GM23248 (cell line): ENCODE data around the gene CUX1. TPM values are rescaled to one million over a fixed set of nuclear protein-coding genes. Genes with fewer than 3 reads are reported as not detected.

Source experiments
- DNase-seq: peaks from one replicate; pipeline ENCODE4 v3.0.0-alpha.2; 2015
- H2AFZ ChIP-seq: fragments of 200-600 bp; sonication (generic); 2 replicates; pipeline ENCODE4 v1.6.1; 2016; ENCODE audit warnings: antibody characterized with exemption
- H3F3A ChIP-seq: fragments of 200-600 bp; sonication (generic); 2 replicates; pipeline ENCODE4 v1.6.1; 2016; ENCODE audit warnings: mild to moderate bottlenecking, antibody characterized with exemption, mixed run types; ENCODE audit not compliant: insufficient read depth
- H3K27ac ChIP-seq: fragments of 200-600 bp; sonication (generic); 2 replicates; pipeline ENCODE4 v1.5.1; 2016; ENCODE audit warnings: mild to moderate bottlenecking
- H3K27me3 ChIP-seq: fragments of 200-600 bp; sonication (generic); replicated peaks from 2 replicates; pipeline ENCODE4 v1.6.1; 2016; ENCODE audit warnings: mild to moderate bottlenecking; ENCODE audit not compliant: insufficient read depth
- H3K36me3 ChIP-seq: fragments of 200-600 bp; sonication (generic); 2 replicates; pipeline ENCODE4 v1.6.1; 2016; ENCODE audit warnings: low read depth, mild to moderate bottlenecking
- H3K4me1 ChIP-seq: fragments of 200-600 bp; sonication (generic); 2 replicates; pipeline ENCODE4 v1.6.1; 2016; ENCODE audit warnings: mild to moderate bottlenecking; ENCODE audit not compliant: insufficient read depth
- H3K4me2 ChIP-seq: fragments of 200-600 bp; sonication (generic); one replicate; pipeline ENCODE4 v1.6.1; 2016; ENCODE audit warnings: mild to moderate bottlenecking; ENCODE audit not compliant: unreplicated experiment
- H3K4me3 ChIP-seq: fragments of 200-600 bp; sonication (generic); 2 replicates; pipeline ENCODE4 v1.5.1; 2016; ENCODE audit warnings: mild to moderate bottlenecking
- H3K79me2 ChIP-seq: fragments of 200-600 bp; sonication (generic); 2 replicates; pipeline ENCODE4 v1.6.1; 2016; ENCODE audit warnings: mild to moderate bottlenecking; ENCODE audit not compliant: insufficient read depth
- H3K9ac ChIP-seq: fragments of 200-600 bp; sonication (generic); 2 replicates; pipeline ENCODE4 v1.6.1; 2016; ENCODE audit warnings: mild to moderate bottlenecking
- H3K9me2 ChIP-seq: fragments of 200-600 bp; sonication (generic); 2 replicates; pipeline ENCODE4 v1.6.1; 2016; ENCODE audit warnings: mixed run types, mild to moderate bottlenecking, moderate library complexity; ENCODE audit not compliant: insufficient read depth
- H3K9me3 ChIP-seq: fragments of 200-600 bp; sonication (generic); one replicate; pipeline ENCODE4 v1.6.1; 2017; ENCODE audit warnings: low read depth
- H4K20me1 ChIP-seq: fragments of 200-600 bp; sonication (generic); 2 replicates; pipeline ENCODE4 v1.6.0; 2016; ENCODE audit not compliant: insufficient read depth
- EZH2 ChIP-seq: fragments of 200-600 bp; sonication (generic); IDR thresholded peaks from 2 replicates; pipeline ENCODE4 v1.6.1; 2018; ENCODE audit warnings: antibody characterized with exemption, mild to moderate bottlenecking; ENCODE audit not compliant: insufficient read depth, poor library complexity, severe bottlenecking
- EZH2phosphoT487 ChIP-seq: fragments of 200-600 bp; sonication (generic); IDR thresholded peaks from 2 replicates; pipeline ENCODE4 v1.6.1; 2018; ENCODE audit warnings: antibody characterized with exemption, moderate library complexity, mild to moderate bottlenecking, low read depth; ENCODE audit not compliant: insufficient read depth
- whole genome bisulfite sequencing, 2 experiments: methylation state at CpG; one replicate each; pipeline ENCODE4 v1.1.6; 2015 to 2017; ENCODE audit warnings: low lambda C conversion rate in 2 of 2, low coverage in 1 of 2; ENCODE audit errors: missing lambda C conversion rate in 2 of 2; 5-methylcytosine and 5-hydroxymethylcytosine counted together
- in situ Hi-C: fragments of 300-500 bp; cut with MboI; formaldehyde crosslinking; loops from 2 replicates; pipeline ENCODE4 v1.15.0; 2020
- polyA plus RNA-seq: library from polyadenylated mRNA; unstranded; fragments of >200 nt; fragmentation: Nextera tagmentation; extraction: Ambion mirVana; gene quantifications from 2 replicates; pipeline ENCODE4 v1.2.1, GENCODE V29; 2016
- total RNA-seq: library from RNA; depleted of rRNA; stranded (reverse); fragments of >200 nt; shearing (Covaris generic); gene quantifications from 2 replicates; pipeline ENCODE4 v1.2.3, GENCODE V29; 2014; rRNA removed

CUX1 gene
- 34.9 and 42.0 TPM in 2 replicates for total RNA-seq
- 30.2 and 34.1 TPM in 2 replicates for polyA plus RNA-seq

- peaks cover 51% of the 10 kb centered on the region for H3K79me2 ChIP-seq
- H3K27ac ChIP-seq: no peak within 1 kb of the TSS
- peak within 1 kb of the TSS; percentile 51 for H2AFZ ChIP-seq
Observed at GRCh38 chr7:101817471-101818286, at the start of gene CUX1. Gene CUX1 (plus strand): TSS chr7:101817626. CDS start chr7:101817640, 14 bp downstream.

GRCh38 chr7:101768280-101768679 is 49.1 kb upstream of the CUX1 start:
- H3K4me3 ChIP-seq: no peak overlapping the region
- in situ Hi-C loops: no loop called here
- 54 to 67% methylated on average over 7 of the region's 7 CpGs for WGBS, 2 experiments

More at GRCh38 chr7:101817471-101818286, at the start of gene CUX1:
- Histone ChIP-seq H3K4me1 (peaks cover 7% of the 10 kb centered on the region; the same call in 1 of the 2 replicates), H3F3A (peaks cover 17% of the 10 kb centered on the region), H3K9ac (peak within 1 kb of the TSS; percentile 77), H3K27me3 (no peaks in the 10 kb centered on the region), H3K36me3 (no peaks in the 10 kb centered on the region), H3K9me2 (no peaks in the 10 kb centered on the region), H3K4me3 (peak within 1 kb of the TSS; percentile 71), H3K4me2 (peak within 1 kb of the TSS; percentile 55), H4K20me1 (no peaks in the 10 kb centered on the region), H3K9me3 (no peaks in the 10 kb centered on the region)
- in situ Hi-C loops: loop anchor here (10.0 kb wide), 1 partner anchor 417 kb away; no protein-coding TSS in a partner anchor
- TF ChIP-seq EZH2phosphoT487 (no peak), EZH2 (no peak)
- DNase-seq: peak; percentile 26
- WGBS, 2 experiments: 50 to 58% methylated on average over 25 to 32 of the region's 49 CpGs

GRCh38 chr7:101770466-101770865 is 47.0 kb upstream of the CUX1 start:
- H4K20me1 ChIP-seq: no peaks in the 10 kb centered on the region

More at GRCh38 chr7:101768280-101768679, 49.1 kb upstream of the CUX1 start:
- no peaks in the 10 kb centered on the region for H3K4me1 ChIP-seq
- no peaks in the 10 kb centered on the region for H3K9me2 ChIP-seq
- no peak for DNase-seq
- H3K9ac ChIP-seq: no peak overlapping the region
- H3K9me3 ChIP-seq: no peaks in the 10 kb centered on the region
- H3K79me2 ChIP-seq: no peaks in the 10 kb centered on the region
- no peak overlapping the region for H3K27ac ChIP-seq
- H2AFZ ChIP-seq: no peak overlapping the region
- H4K20me1 ChIP-seq: no peaks in the 10 kb centered on the region
- no peak overlapping the region for H3K4me2 ChIP-seq
- no peak for TF ChIP-seq EZH2phosphoT487
- no peak for TF ChIP-seq EZH2
- H3F3A ChIP-seq: no peaks in the 10 kb centered on the region
- H3K27me3 ChIP-seq: peaks cover 10% of the 10 kb centered on the region
- no peaks in the 10 kb centered on the region for H3K36me3 ChIP-seq

GRCh38 chr7:101772508-101773211 is 44.8 kb upstream of the CUX1 start:
- in situ Hi-C loops: no loop called here
- H3K27ac ChIP-seq: no peak overlapping the region
- H3K27me3 ChIP-seq: peaks cover 48% of the 10 kb centered on the region
- TF ChIP-seq EZH2phosphoT487 (no peak), EZH2 (no peak)
- no peaks in the 10 kb centered on the region for H3K9me2 ChIP-seq
- H3K4me3 ChIP-seq: no peak overlapping the region
- H3K9me3 ChIP-seq: no peaks in the 10 kb centered on the region
- no peak overlapping the region for H3K9ac ChIP-seq
- no peaks in the 10 kb centered on the region for H3K36me3 ChIP-seq
- no peaks in the 10 kb centered on the region for H3K4me1 ChIP-seq
- no peak overlapping the region for H2AFZ ChIP-seq
- H3F3A ChIP-seq: no peaks in the 10 kb centered on the region
- no peaks in the 10 kb centered on the region for H4K20me1 ChIP-seq
- no peaks in the 10 kb centered on the region for H3K79me2 ChIP-seq
- 58 to 63% methylated on average over 4 of the region's 4 CpGs for WGBS, 2 experiments
- DNase-seq: no peak
- H3K4me2 ChIP-seq: no peak overlapping the region

More at GRCh38 chr7:101770466-101770865, 47.0 kb upstream of the CUX1 start:
- H3K36me3 ChIP-seq: no peaks in the 10 kb centered on the region
- no peak overlapping the region for H2AFZ ChIP-seq
- H3K4me2 ChIP-seq: no peak overlapping the region
- peaks cover 26% of the 10 kb centered on the region for H3K27me3 ChIP-seq
- H3K9ac ChIP-seq: no peak overlapping the region
- H3K9me3 ChIP-seq: no peaks in the 10 kb centered on the region
- no peaks in the 10 kb centered on the region for H3K79me2 ChIP-seq
- DNase-seq: no peak
- WGBS, 2 experiments: 87 to 98% methylated on average over 4 of the region's 4 CpGs
- no peak overlapping the region for H3K27ac ChIP-seq
- no peaks in the 10 kb centered on the region for H3K4me1 ChIP-seq
- no peaks in the 10 kb centered on the region for H3F3A ChIP-seq
- TF ChIP-seq EZH2phosphoT487 (no peak), EZH2 (no peak)
- no peak overlapping the region for H3K4me3 ChIP-seq
- in situ Hi-C loops: no loop called here
- H3K9me2 ChIP-seq: no peaks in the 10 kb centered on the region
